CD14-positive monocyte (primary cell): ENCODE results near the gene NOX5. TPM values are rescaled to one million over a fixed set of nuclear protein-coding genes. Genes with fewer than 3 reads are reported as not detected.

Experiments used
- DNase-seq, 3 donors: peaks; one replicate each; pipeline ENCODE4 v3.0.0-alpha.2; 2011 to 2022
- H2AFZ ChIP-seq: 2 replicates; pipeline ENCODE4 v1.6.0; 2012; ENCODE audit warnings: mild to moderate bottlenecking, low read depth, low read length, inconsistent platforms; ENCODE audit not compliant: insufficient read depth, poor library complexity, severe bottlenecking
- H3K27ac ChIP-seq, 2 donors: 1 replicate in 1 of 2; 2 replicates in 1 of 2; pipeline ENCODE4 v1.5.1; 2012 to 2013; ENCODE audit warnings: low read length in 2 of 2, control low read depth in 1 of 2, inconsistent platforms in 1 of 2, low read depth in 1 of 2, mild to moderate bottlenecking in 1 of 2
- H3K27me3 ChIP-seq, 2 donors: one replicate each; pipeline versions ENCODE4 v1.6.0 to v1.6.1; 2011 to 2013; ENCODE audit warnings: low read length in 2 of 2; ENCODE audit not compliant: control insufficient read depth in 2 of 2, insufficient read depth in 2 of 2
- H3K36me3 ChIP-seq, 2 donors: replicated peaks in 1 of 2; 1 replicate in 1 of 2; 2 replicates in 1 of 2; pipeline versions ENCODE4 v1.5.1 to v1.6.1; 2012 to 2013; ENCODE audit warnings: low read length in 2 of 2, control low read depth in 1 of 2, inconsistent platforms in 1 of 2, mild to moderate bottlenecking in 1 of 2; ENCODE audit not compliant: insufficient read depth in 2 of 2, control insufficient read depth in 1 of 2
- H3K4me1 ChIP-seq, 2 donors: 1 replicate in 1 of 2; 2 replicates in 1 of 2; pipeline versions ENCODE4 v1.5.1 to v1.6.1; 2012 to 2013; ENCODE audit warnings: low read length in 2 of 2, control low read depth in 1 of 2, inconsistent platforms in 1 of 2, mild to moderate bottlenecking in 1 of 2, moderate library complexity in 1 of 2; ENCODE audit not compliant: insufficient read depth in 2 of 2, control insufficient read depth in 1 of 2
- H3K4me2 ChIP-seq: replicated peaks from 2 replicates; pipeline ENCODE3; 2012; ENCODE audit warnings: low read length, moderate library complexity, mild to moderate bottlenecking; ENCODE audit not compliant: poor library complexity, severe bottlenecking; ENCODE audit errors: extremely low read depth
- H3K4me3 ChIP-seq, 3 experiments: fragments of 200-600 bp in 1 of 3; sonication (generic) in 1 of 3; replicated peaks in 1 of 3; 1 replicate in 2 of 3; 2 replicates in 1 of 3; pipeline ENCODE4 v1.5.1; 2011 to 2013; ENCODE audit warnings: low read length in 3 of 3, mild to moderate bottlenecking in 3 of 3, control low read depth in 2 of 3, low read depth in 2 of 3, inconsistent platforms in 1 of 3, moderate library complexity in 1 of 3
- H3K79me2 ChIP-seq: 2 replicates; pipeline ENCODE4 v1.6.0; 2012; ENCODE audit warnings: mild to moderate bottlenecking, control low read depth, inconsistent platforms, low read length, moderate library complexity; ENCODE audit not compliant: insufficient read depth
- H3K9ac ChIP-seq: 2 replicates; pipeline ENCODE4 v1.6.0; 2017; ENCODE audit warnings: low read length, mild to moderate bottlenecking; ENCODE audit not compliant: insufficient read depth, poor library complexity, severe bottlenecking
- H3K9me3 ChIP-seq, 2 donors: replicated peaks in 1 of 2; 1 replicate in 1 of 2; 2 replicates in 1 of 2; pipeline versions ENCODE4 v1.5.1 to v1.6.1; 2012 to 2013; ENCODE audit warnings: low read length in 2 of 2, control low read depth in 1 of 2; ENCODE audit not compliant: control insufficient read depth in 1 of 2, insufficient read depth in 1 of 2
- H4K20me1 ChIP-seq: 2 replicates; pipeline ENCODE4 v1.6.0; 2012; ENCODE audit warnings: mild to moderate bottlenecking, low read length, control low read depth, moderate library complexity; ENCODE audit not compliant: insufficient read depth
- H3K27ac Mint-ChIP-seq, 7 donors: one replicate each; pipeline ENCODE4 v1.8.0; 2020; ENCODE audit warnings: mild to moderate bottlenecking in 7 of 7, mixed read lengths in 7 of 7, moderate library complexity in 6 of 7, inconsistent platforms in 2 of 7
- H3K27me3 Mint-ChIP-seq, 3 donors: one replicate each; pipeline ENCODE4 v1.8.0; 2021 to 2022; ENCODE audit warnings: low read depth in 3 of 3, mild to moderate bottlenecking in 3 of 3, mixed read lengths in 3 of 3, moderate library complexity in 3 of 3, inconsistent platforms in 1 of 3
- H3K36me3 Mint-ChIP-seq, 2 donors: one replicate each; pipeline ENCODE4 v1.8.0; 2020; ENCODE audit warnings: mixed read lengths in 2 of 2, inconsistent platforms in 1 of 2, mild to moderate bottlenecking in 1 of 2
- H3K4me1 Mint-ChIP-seq: one replicate; pipeline ENCODE4 v1.8.0; 2020; ENCODE audit warnings: mild to moderate bottlenecking, mixed read lengths
- H3K4me3 Mint-ChIP-seq, 2 donors: one replicate each; pipeline ENCODE4 v1.8.0; 2020; ENCODE audit warnings: mild to moderate bottlenecking in 2 of 2, mixed read lengths in 2 of 2, moderate library complexity in 1 of 2
- H3K9me3 Mint-ChIP-seq, 7 donors: one replicate each; pipeline ENCODE4 v1.8.0; 2020 to 2022; ENCODE audit warnings: mixed read lengths in 7 of 7, mild to moderate bottlenecking in 6 of 7, moderate library complexity in 6 of 7, inconsistent platforms in 2 of 7
- WGBS: methylation state at CpG from one replicate; pipeline ENCODE4 v1.1.5; 2013; ENCODE audit warnings: missing lambda C conversion rate; ENCODE audit not compliant: insufficient coverage; 5-methylcytosine and 5-hydroxymethylcytosine counted together
- intact Hi-C, 2 donors: fragments of 100-400 bp; cut with micrococcal nuclease; formaldehyde crosslinking; loops; one replicate each; pipeline versions ENCODE4 v1.15.0 to v1.15.1; 2023
- polyA plus RNA-seq, 3 donors: library from polyadenylated mRNA; depleted of rRNA in 1 of 3; unstranded in 2 of 3; stranded (reverse) in 1 of 3; fragments of 300-500 nt in 2 of 3; fragments of >200 nt in 1 of 3; fragmentation: Illumina TruSeq in 2 of 3; gene quantifications; 1 replicate in 2 of 3; 2 replicates in 1 of 3; pipeline ENCODE4 v1.2.3, GENCODE V29; 2012 to 2021
- TF ChIP-seq, protein P1 (sequence below): fragments of 200-600 bp; IDR thresholded peaks from one replicate; pipeline ENCODE4 v1.8.0; 2022; ENCODE audit warnings: antibody characterized with exemption, mild to moderate bottlenecking

Gene NOX5
- polyA plus RNA-seq, 3 donors, result not detected

- no peaks in the 10 kb centered on the region for H3K9me3 ChIP-seq
- H3K4me1 Mint-ChIP-seq, result peaks cover 12% of the 10 kb centered on the region
- 100% methylated on average over 1 of the region's 1 CpG for WGBS
- no peaks in the 10 kb centered on the region for H3K36me3 ChIP-seq
- no peaks in the 10 kb centered on the region for H4K20me1 ChIP-seq
- peaks cover 9% of the 10 kb centered on the region in 2 donors for H3K4me1 ChIP-seq
- TF ChIP-seq, protein P1, sequence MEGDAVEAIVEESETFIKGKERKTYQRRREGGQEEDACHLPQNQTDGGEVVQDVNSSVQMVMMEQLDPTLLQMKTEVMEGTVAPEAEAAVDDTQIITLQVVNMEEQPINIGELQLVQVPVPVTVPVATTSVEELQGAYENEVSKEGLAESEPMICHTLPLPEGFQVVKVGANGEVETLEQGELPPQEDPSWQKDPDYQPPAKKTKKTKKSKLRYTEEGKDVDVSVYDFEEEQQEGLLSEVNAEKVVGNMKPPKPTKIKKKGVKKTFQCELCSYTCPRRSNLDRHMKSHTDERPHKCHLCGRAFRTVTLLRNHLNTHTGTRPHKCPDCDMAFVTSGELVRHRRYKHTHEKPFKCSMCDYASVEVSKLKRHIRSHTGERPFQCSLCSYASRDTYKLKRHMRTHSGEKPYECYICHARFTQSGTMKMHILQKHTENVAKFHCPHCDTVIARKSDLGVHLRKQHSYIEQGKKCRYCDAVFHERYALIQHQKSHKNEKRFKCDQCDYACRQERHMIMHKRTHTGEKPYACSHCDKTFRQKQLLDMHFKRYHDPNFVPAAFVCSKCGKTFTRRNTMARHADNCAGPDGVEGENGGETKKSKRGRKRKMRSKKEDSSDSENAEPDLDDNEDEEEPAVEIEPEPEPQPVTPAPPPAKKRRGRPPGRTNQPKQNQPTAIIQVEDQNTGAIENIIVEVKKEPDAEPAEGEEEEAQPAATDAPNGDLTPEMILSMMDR, result no peak
- intact Hi-C loops, result no loop called here
- no peak overlapping the region for H3K4me2 ChIP-seq
- H3K4me3 Mint-ChIP-seq, result no peak overlapping the region
- no peak overlapping the region for H2AFZ ChIP-seq
- no peak overlapping the region for H3K4me3 ChIP-seq
- H3K27me3 ChIP-seq, result peaks cover 0 to 6% of the 10 kb centered on the region in 2 donors
- H3K9me3 Mint-ChIP-seq, result no peaks in the 10 kb centered on the region
- no peak for DNase-seq
- H3K27ac ChIP-seq, result no peak overlapping the region
- H3K79me2 ChIP-seq, result no peaks in the 10 kb centered on the region
- no peaks in the 10 kb centered on the region for H3K36me3 Mint-ChIP-seq
- peaks cover 4 to 19% (median 7%) of the 10 kb centered on the region in 3 donors for H3K27me3 Mint-ChIP-seq
- H3K9ac ChIP-seq, result no peak overlapping the region
- no peak overlapping the region for H3K27ac Mint-ChIP-seq
Measured at GRCh38 chr15:69035918-69036258, 21.4 kb downstream of the NOX5 start.

- WGBS, result 100% methylated on average over 1 of the region's 5 CpGs
- peaks cover 0 to 3% of the 10 kb centered on the region in 2 donors for H3K27me3 ChIP-seq
Measured at GRCh38 chr15:69036826-69037225, 22.3 kb downstream of the NOX5 start.

More at GRCh38 chr15:69036826-69037225, 22.3 kb downstream of the NOX5 start:
- Histone ChIP-seq H3K27ac (no peak overlapping the region), H3K36me3 (no peaks in the 10 kb centered on the region), H3K4me3 (no peak overlapping the region), H3K9ac (no peak overlapping the region), H3K4me2 (no peak overlapping the region), H3K4me1 (peaks cover 2 to 3% of the 10 kb centered on the region in 2 donors), H3K9me3 (no peaks in the 10 kb centered on the region), H2AFZ (no peak overlapping the region), H3K79me2 (no peaks in the 10 kb centered on the region), H4K20me1 (no peaks in the 10 kb centered on the region)
- intact Hi-C loops, result no loop called here
- H3K4me3 Mint-ChIP-seq, result no peak overlapping the region
- TF ChIP-seq, protein P1, result no peak
- DNase-seq, result no peak
- H3K27me3 Mint-ChIP-seq, result peaks cover 4 to 12% (median 7%) of the 10 kb centered on the region in 3 donors
- H3K4me1 Mint-ChIP-seq, result peaks cover 3% of the 10 kb centered on the region
- no peaks in the 10 kb centered on the region for H3K9me3 Mint-ChIP-seq
- H3K36me3 Mint-ChIP-seq, result no peaks in the 10 kb centered on the region
- H3K27ac Mint-ChIP-seq, result no peak overlapping the region
